GM18499 (cell line): ENCODE results near the gene LVRN.

Source experiments
- ATAC-seq: cut with Tn5 transposase; IDR thresholded peaks from one replicate; pipeline ENCODE4 v1.9.1; 2021; ENCODE audit warnings: moderate number of reproducible peaks; ENCODE audit not compliant: insufficient read depth, unreplicated experiment

LVRN gene

GRCh38 chr5:116013207-116013785, 51.0 kb downstream of the LVRN start:
- ATAC-seq, result no peak

GRCh38 chr5:116013936-116014335, 51.7 kb downstream of the LVRN start:
- no peak for ATAC-seq

GRCh38 chr5:116023619-116024018, 61.3 kb downstream of the LVRN start:
- no peak for ATAC-seq

GRCh38 chr5:116025866-116026265, 63.6 kb downstream of the LVRN start:
- ATAC-seq, result no peak

GRCh38 chr5:116032094-116032517, 69.8 kb downstream of the LVRN start, which contains the start of gene ARL14EPL:
ARL14EPL (plus strand) TSS chr5:116032472; CDS start chr5:116051466, 18,994 bp downstream.
- peak; percentile 79 for ATAC-seq

GRCh38 chr5:116032991-116033390, 70.7 kb downstream of the LVRN start:
- ATAC-seq, result no peak

- no peak for ATAC-seq
Measured at GRCh38 chr5:116035123-116035522, 72.8 kb downstream of the LVRN start.

- ATAC-seq, result no peak
Measured at GRCh38 chr5:116037236-116037822, 75.1 kb downstream of the LVRN start.

- peak; percentile 84 for ATAC-seq
Measured at GRCh38 chr5:116038817-116039216, 76.5 kb downstream of the LVRN start.

GRCh38 chr5:116042375-116042774, 80.1 kb downstream of the LVRN start:
- ATAC-seq, result no peak

- no peak for ATAC-seq
Measured at GRCh38 chr5:116044073-116044472, 81.8 kb downstream of the LVRN start.

GRCh38 chr5:116045821-116046220, 83.5 kb downstream of the LVRN start:
- no peak for ATAC-seq

GRCh38 chr5:116046261-116046660, 84.0 kb downstream of the LVRN start:
- ATAC-seq, result no peak

- no peak for ATAC-seq
Measured at GRCh38 chr5:116046823-116047222, 84.5 kb downstream of the LVRN start.

- ATAC-seq, result no peak
Measured at GRCh38 chr5:116058346-116058936, 96.2 kb downstream of the LVRN start.

- ATAC-seq, result no peak
Measured at GRCh38 chr5:116062352-116062751, 100.1 kb downstream of the LVRN start.

- ATAC-seq, result no peak
Measured at GRCh38 chr5:116063950-116064349, 101.7 kb downstream of the LVRN start.

GRCh38 chr5:116068028-116068632, 105.9 kb downstream of the LVRN start:
- no peak for ATAC-seq

- no peak for ATAC-seq
Measured at GRCh38 chr5:116071211-116071610, 108.9 kb downstream of the LVRN start.

- ATAC-seq, result no peak
Measured at GRCh38 chr5:116075191-116075831, 113.0 kb downstream of the LVRN start.

GRCh38 chr5:116076496-116076895, 114.2 kb downstream of the LVRN start:
- peak; percentile 98 for ATAC-seq
